GM23338 (cell line): ENCODE data around the gene FAM50A. TPM values are rescaled to one million over a fixed set of nuclear protein-coding genes. Genes with fewer than 3 reads are reported as not detected.

Experiments
- ATAC-seq: fragments of 200-7000 bp; cut with Tn5 transposase; 3 replicates; pipeline ENCODE4 v1.9.1; 2020
- DNase-seq: peaks from one replicate; pipeline ENCODE4 v3.0.0-alpha.2; 2015; ENCODE audit warnings: low spot score
- H2AFZ ChIP-seq: fragments of 200-600 bp; sonication (generic); 2 replicates; pipeline ENCODE4 v1.8.0; 2016; ENCODE audit warnings: antibody characterized with exemption, mild to moderate bottlenecking, moderate library complexity
- H3F3A ChIP-seq: fragments of 200-600 bp; sonication (generic); replicated peaks from 2 replicates; pipeline ENCODE4 v1.8.0; 2017; ENCODE audit warnings: antibody characterized with exemption, mixed run types, low read depth
- H3K27ac ChIP-seq: fragments of 200-600 bp; sonication (generic); 2 replicates; pipeline ENCODE4 v1.6.1; 2016; ENCODE audit warnings: low read depth
- H3K27me3 ChIP-seq: fragments of 200-600 bp; sonication (generic); 2 replicates; pipeline ENCODE4 v1.8.0; 2016; ENCODE audit warnings: mild to moderate bottlenecking, mixed run types, moderate library complexity; ENCODE audit not compliant: insufficient read depth
- H3K36me3 ChIP-seq: fragments of 200-600 bp; sonication (generic); 2 replicates; pipeline ENCODE4 v1.8.0; 2016; ENCODE audit warnings: mild to moderate bottlenecking; ENCODE audit not compliant: insufficient read depth
- H3K4me1 ChIP-seq: fragments of 200-600 bp; sonication (generic); 2 replicates; pipeline ENCODE4 v1.8.0; 2016; ENCODE audit warnings: mild to moderate bottlenecking, moderate library complexity; ENCODE audit not compliant: insufficient read depth
- H3K4me2 ChIP-seq: fragments of 200-600 bp; sonication (generic); 2 replicates; pipeline ENCODE4 v1.7.1; 2017; ENCODE audit warnings: mixed run types
- H3K4me3 ChIP-seq: fragments of 200-600 bp; sonication (generic); 2 replicates; pipeline ENCODE4 v1.6.1; 2016; ENCODE audit warnings: mixed run types
- H3K79me2 ChIP-seq: fragments of 200-600 bp; sonication (generic); replicated peaks from 2 replicates; pipeline ENCODE4 v1.8.0; 2017; ENCODE audit warnings: mild to moderate bottlenecking; ENCODE audit not compliant: insufficient read depth
- H3K9me2 ChIP-seq: fragments of 200-600 bp; sonication (generic); 2 replicates; pipeline ENCODE4 v1.8.0; 2017; ENCODE audit not compliant: insufficient read depth
- H4K20me1 ChIP-seq: fragments of 200-600 bp; sonication (generic); replicated peaks from 2 replicates; pipeline ENCODE4 v1.8.0; 2017; ENCODE audit warnings: mild to moderate bottlenecking; ENCODE audit not compliant: insufficient read depth
- H3K27ac Mint-ChIP-seq: 2 replicates; pipeline ENCODE4 v1.8.0; 2020; ENCODE audit warnings: inconsistent platforms, mild to moderate bottlenecking, moderate library complexity, mixed read lengths
- H3K27me3 Mint-ChIP-seq: 3 replicates; pipeline ENCODE4 v1.8.0; 2022; ENCODE audit warnings: low read depth, mild to moderate bottlenecking, moderate library complexity, mixed read lengths, inconsistent platforms; ENCODE audit not compliant: insufficient read depth, poor library complexity
- H3K36me3 Mint-ChIP-seq: 3 replicates; pipeline ENCODE4 v1.8.0; 2021; ENCODE audit warnings: low read depth, mild to moderate bottlenecking, inconsistent platforms, moderate library complexity, mixed read lengths
- H3K4me1 Mint-ChIP-seq: 3 replicates; pipeline ENCODE4 v1.8.0; 2020; ENCODE audit warnings: mild to moderate bottlenecking, inconsistent platforms, mixed read lengths
- H3K4me3 Mint-ChIP-seq: 3 replicates; pipeline ENCODE4 v1.8.0; 2021; ENCODE audit warnings: moderate library complexity, mild to moderate bottlenecking, inconsistent platforms, mixed read lengths
- H3K9me3 Mint-ChIP-seq: 3 replicates; pipeline ENCODE4 v1.8.0; 2020; ENCODE audit warnings: moderate library complexity, mild to moderate bottlenecking, inconsistent platforms, mixed read lengths
- CREB1 ChIP-seq: fragments of 250-450 bp; sonication (Bioruptor Pico); IDR thresholded peaks from 2 replicates; pipeline ENCODE4 v1.5.0; 2020; ENCODE audit warnings: low read depth, mild to moderate bottlenecking, moderate library complexity
- CTCF ChIP-seq, 2 experiments: fragments of 200-600 bp in 1 of 2; sonication (generic) in 1 of 2; conservative IDR thresholded peaks; 2 replicates each; pipeline versions ENCODE4 v1.5.1 to v1.6.1; 2016 to 2017; ENCODE audit warnings: antibody characterized with exemption in 2 of 2, low read depth in 2 of 2, mild to moderate bottlenecking in 2 of 2, moderate library complexity in 1 of 2
- ETS1 ChIP-seq: IDR thresholded peaks from 2 replicates; pipeline ENCODE4 v1.6.1; 2016; ENCODE audit warnings: antibody characterized with exemption
- EZH2 ChIP-seq: fragments of 200-600 bp; sonication (generic); IDR thresholded peaks from one replicate; pipeline ENCODE4 v1.8.0; 2017; ENCODE audit warnings: antibody characterized with exemption, mild to moderate bottlenecking, low read depth; ENCODE audit not compliant: unreplicated experiment
- EZH2phosphoT487 ChIP-seq: fragments of 200-600 bp; sonication (generic); IDR thresholded peaks from one replicate; pipeline ENCODE4 v1.8.1; 2018; ENCODE audit warnings: antibody characterized with exemption; ENCODE audit not compliant: unreplicated experiment
- JUNB ChIP-seq: IDR thresholded peaks from one replicate; pipeline ENCODE4 v1.6.1; 2016; ENCODE audit warnings: antibody characterized with exemption; ENCODE audit not compliant: unreplicated experiment
- NANOG ChIP-seq: IDR thresholded peaks from 2 replicates; pipeline ENCODE4 v1.6.1; 2016; ENCODE audit warnings: antibody characterized with exemption, borderline replicate concordance
- POLR2AphosphoS5 ChIP-seq: IDR thresholded peaks from 2 replicates; pipeline ENCODE4 v1.6.1; 2016; ENCODE audit warnings: antibody characterized with exemption, low read depth
- REST ChIP-seq: IDR thresholded peaks from one replicate; pipeline ENCODE4 v1.6.1; 2018; ENCODE audit warnings: antibody characterized with exemption; ENCODE audit not compliant: unreplicated experiment
- ZNF331 ChIP-seq: fragments of 250-450 bp; sonication (Bioruptor Pico); IDR thresholded peaks from 2 replicates; pipeline ENCODE4 v1.5.0; 2020; ENCODE audit warnings: low read depth, mild to moderate bottlenecking, moderate library complexity
- ZNF462 ChIP-seq: fragments of 250-450 bp; sonication (Bioruptor Pico); IDR thresholded peaks from 2 replicates; pipeline ENCODE4 v1.5.0; 2020; ENCODE audit warnings: mild to moderate bottlenecking, moderate library complexity
- polyA plus RNA-seq: library from polyadenylated mRNA; unstranded; fragments of >200 nt; fragmentation: Nextera tagmentation; extraction: Ambion mirVana; gene quantifications from 2 replicates; pipeline ENCODE4 v1.2.1, GENCODE V29; 2016
- total RNA-seq: library from RNA; depleted of rRNA; stranded (reverse); fragments of >200 nt; shearing (Covaris generic); gene quantifications from 2 replicates; pipeline ENCODE4 v1.2.3, GENCODE V29; 2014

Gene FAM50A
- total and polyA plus RNA-seq, 2 experiments from 2014 or later, result 23.9 to 77.6 TPM

GRCh38 chrX:154402622-154403127 lies 41.3 kb upstream of the FAM50A start:
- H3K4me1 ChIP-seq, result peaks cover 6% of the 10 kb centered on the region; the same call in 1 of the 2 replicates
- Mint-ChIP-seq H3K27me3 (peaks cover 39% of the 10 kb centered on the region), H3K36me3 (peaks cover 36% of the 10 kb centered on the region), H3K4me3 (no peak overlapping the region), H3K9me3 (peaks cover 9% of the 10 kb centered on the region; the same call in 1 of the 3 replicates), H3K27ac (no peak overlapping the region), H3K4me1 (peaks cover 13% of the 10 kb centered on the region; the same call in 2 of the 3 replicates)
- peaks cover 4% of the 10 kb centered on the region; the same call in 1 of the 2 replicates for H3K36me3 ChIP-seq
- 0 out of 2 replicates have a peak overlapping the region, but pooled peaks have one; percentile 92 for H3K27ac ChIP-seq
- no peaks in the 10 kb centered on the region for H3K9me2 ChIP-seq
- H3K4me3 ChIP-seq, result no peak overlapping the region
- DNase-seq (no peak), ATAC-seq (peak; percentile 3; the same call in 2 of the 3 replicates)
- TF ChIP-seq CREB1 (CRISPR knock-in tag) (no peak), ETS1 (no peak), ZNF462 (no peak), EZH2phosphoT487 (no peak), EZH2 (no peak), REST (no peak), CTCF (conservative IDR thresholded peaks at IDR 0.05; ENCODE audit: low read depth in 2 of 2) (no peak), POLR2AphosphoS5 (no peak), ZNF331 (CRISPR knock-in tag) (no peak), NANOG (no peak), JUNB (no peak)
- no peak overlapping the region for H2AFZ ChIP-seq
- H3K79me2 ChIP-seq, result peaks cover 17% of the 10 kb centered on the region
- no peaks in the 10 kb centered on the region for H3K27me3 ChIP-seq
- peaks cover 21% of the 10 kb centered on the region for H3F3A ChIP-seq
- no peak overlapping the region for H3K4me2 ChIP-seq
- no peaks in the 10 kb centered on the region for H4K20me1 ChIP-seq
